Thymus (tissue), 11 donors: ENCODE results near the gene NFIB. TPM values are rescaled to one million over a fixed set of nuclear protein-coding genes. Genes with fewer than 3 reads are reported as not detected.

Experiments
- DNase-seq, 9 donors: peaks; one replicate each; pipeline ENCODE4 v3.0.0-alpha.2; 2013; ENCODE audit warnings: low spot score in 9 of 9, low read depth in 6 of 9, missing footprints in 1 of 9
- H3K27ac ChIP-seq, 2 donors: one replicate each; pipeline ENCODE4 v1.5.1; 2013; ENCODE audit warnings: control low read depth in 1 of 2, low read depth in 1 of 2, low read length in 1 of 2, mild to moderate bottlenecking in 1 of 2, moderate library complexity in 1 of 2
- H3K27me3 ChIP-seq, 2 donors: one replicate each; pipeline ENCODE4 v1.5.1; 2013; ENCODE audit warnings: low read length in 1 of 2; ENCODE audit not compliant: control insufficient read depth in 2 of 2, insufficient read depth in 1 of 2
- H3K36me3 ChIP-seq, 2 donors: one replicate each; pipeline ENCODE4 v1.5.1; 2013; ENCODE audit warnings: low read length in 1 of 2, mild to moderate bottlenecking in 1 of 2, moderate library complexity in 1 of 2; ENCODE audit not compliant: control insufficient read depth in 2 of 2, insufficient read depth in 2 of 2
- H3K4me1 ChIP-seq, 2 donors: one replicate each; pipeline ENCODE4 v1.5.1; 2013; ENCODE audit warnings: low read length in 2 of 2; ENCODE audit not compliant: control insufficient read depth in 2 of 2, insufficient read depth in 2 of 2
- H3K4me3 ChIP-seq, 2 donors: one replicate each; pipeline ENCODE4 v1.5.1; 2013; ENCODE audit warnings: low read length in 2 of 2, control low read depth in 1 of 2, mild to moderate bottlenecking in 1 of 2
- H3K9me3 ChIP-seq, 2 donors: one replicate each; pipeline ENCODE4 v1.5.1; 2013; ENCODE audit warnings: low read length in 1 of 2, mild to moderate bottlenecking in 1 of 2; ENCODE audit not compliant: control insufficient read depth in 2 of 2, insufficient read depth in 1 of 2
- WGBS: extraction: QIAGEN DNeasy Blood & Tissue Kit; methylation state at CpG from one replicate; pipeline ENCODE4 v1.1.7; 2013; 5-methylcytosine and 5-hydroxymethylcytosine counted together
- polyA plus RNA-seq: library from polyadenylated mRNA; stranded (reverse); fragments of 200-250 nt; gene quantifications from one replicate; pipeline ENCODE4 v1.2.3, GENCODE V29; 2013
- total RNA-seq: library from RNA; stranded (reverse); fragments of 120-200 nt; gene quantifications from one replicate; pipeline ENCODE4 v1.2.4, GENCODE V29; 2013
- donor health status: healthy.

The NFIB gene
- total and polyA plus RNA-seq, 2 donors: 10.3 to 12.4 TPM

DNA sequence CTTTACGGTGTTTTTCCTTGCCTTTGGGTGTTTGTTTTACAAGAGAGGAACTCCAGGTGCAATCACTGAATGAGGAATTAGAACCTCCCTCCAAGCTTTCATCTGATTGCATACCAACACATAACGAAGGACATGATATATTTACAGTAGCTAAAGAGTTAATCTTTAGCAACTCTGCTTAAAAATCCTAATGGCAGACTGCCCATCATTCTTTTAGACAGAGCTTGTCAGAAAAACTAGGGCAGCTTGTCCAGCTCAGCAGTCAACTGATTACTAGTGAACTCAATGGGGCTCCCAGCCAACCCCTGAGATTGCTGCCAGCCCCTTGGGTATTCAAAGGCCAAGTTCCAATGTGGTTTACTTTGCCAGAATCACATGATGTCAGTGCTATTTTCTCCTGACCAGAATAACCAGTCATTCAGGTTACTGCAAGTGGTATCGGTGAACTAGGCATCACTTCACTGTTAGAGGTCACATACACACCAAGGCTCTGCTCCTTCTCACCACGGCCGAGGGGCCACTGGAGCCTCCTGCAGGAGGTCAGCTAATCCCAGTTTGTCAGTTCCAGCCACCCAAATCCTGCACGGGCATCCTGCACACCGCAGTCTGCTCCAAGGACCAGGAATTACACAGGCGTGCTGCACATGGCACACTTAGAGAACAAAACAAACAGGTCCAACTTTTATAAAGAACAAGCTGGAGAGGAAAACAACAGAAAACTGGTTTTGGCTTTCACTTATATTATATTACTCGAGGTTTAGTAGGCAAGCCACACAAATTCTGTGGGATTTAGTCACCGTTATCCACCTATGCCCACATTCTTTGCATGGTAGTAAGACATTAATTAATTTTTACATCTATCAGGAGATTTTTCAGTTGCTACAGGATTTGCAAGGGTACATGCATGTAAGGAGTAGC, 62.5 kb downstream of the NFIB start:
- no peak for DNase-seq
- 86% methylated on average over 10 of the region's 10 CpGs for WGBS
- H3K9me3 ChIP-seq: no peaks in the 10 kb centered on the region
- no peak overlapping the region for H3K27ac ChIP-seq
- H3K36me3 ChIP-seq: no peaks in the 10 kb centered on the region
- peaks cover 0 to 2% of the 10 kb centered on the region in 2 donors for H3K27me3 ChIP-seq
- peaks cover 0 to 5% of the 10 kb centered on the region in 2 donors for H3K4me1 ChIP-seq
- H3K4me3 ChIP-seq: no peak overlapping the region

- H3K9me3 ChIP-seq: no peaks in the 10 kb centered on the region
- H3K4me1 ChIP-seq: peaks cover 0 to 5% of the 10 kb centered on the region in 2 donors
- H3K27me3 ChIP-seq: peaks cover 0 to 2% of the 10 kb centered on the region in 2 donors
- no peak for DNase-seq
- H3K36me3 ChIP-seq: no peaks in the 10 kb centered on the region
- no peak overlapping the region for H3K4me3 ChIP-seq
- H3K27ac ChIP-seq: no peak overlapping the region
- WGBS: 95% methylated on average over 1 of the region's 1 CpG
These were observed 63.2 kb downstream of the NFIB start for GRCh38 chr9:14250794-14251153.

- Histone ChIP-seq H3K27me3 (peaks cover 0 to 2% of the 10 kb centered on the region in 2 donors), H3K9me3 (no peaks in the 10 kb centered on the region), H3K27ac (no peak overlapping the region), H3K4me3 (no peak overlapping the region), H3K36me3 (no peaks in the 10 kb centered on the region), H3K4me1 (peaks cover 0 to 5% of the 10 kb centered on the region in 2 donors)
- no peak for DNase-seq
- WGBS: 97% methylated on average over 2 of the region's 2 CpGs
These were observed 64.4 kb downstream of the NFIB start for GRCh38 chr9:14249527-14249926.

- Histone ChIP-seq H3K4me3 (no peak overlapping the region), H3K27ac (no peak overlapping the region), H3K27me3 (peaks cover 0 to 2% of the 10 kb centered on the region in 2 donors), H3K9me3 (no peaks in the 10 kb centered on the region), H3K36me3 (no peaks in the 10 kb centered on the region), H3K4me1 (peaks cover 0 to 5% of the 10 kb centered on the region in 2 donors)
- no peak for DNase-seq
- WGBS: 94% methylated on average over 1 of the region's 1 CpG
These were observed 65.8 kb downstream of the NFIB start for GRCh38 chr9:14248149-14248548.

DNA sequence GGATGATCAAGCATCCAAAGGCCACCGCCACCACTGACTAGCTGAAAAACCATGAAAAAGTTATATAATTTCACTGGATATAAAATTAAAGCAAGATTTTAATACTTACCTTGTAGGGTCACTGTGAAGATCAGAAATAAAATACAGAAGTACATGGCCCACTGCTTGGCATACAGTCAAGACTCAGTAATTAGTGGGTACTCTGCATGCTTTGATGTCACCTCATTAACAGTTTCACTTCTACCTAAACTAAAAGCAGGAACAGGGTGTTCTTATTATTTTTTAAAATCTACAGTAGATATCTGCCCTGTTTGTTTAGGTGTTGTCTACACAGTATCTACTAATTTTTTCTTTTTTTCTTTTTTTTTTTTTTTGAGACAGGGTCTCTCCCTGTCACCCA, 66.4 kb downstream of the NFIB start:
- no peak overlapping the region for H3K4me3 ChIP-seq
- H3K27me3 ChIP-seq: peaks cover 0 to 2% of the 10 kb centered on the region in 2 donors
- H3K4me1 ChIP-seq: peaks cover 0 to 5% of the 10 kb centered on the region in 2 donors
- no peak for DNase-seq
- no peaks in the 10 kb centered on the region for H3K36me3 ChIP-seq
- 92% methylated on average over 1 of the region's 1 CpG for WGBS
- H3K27ac ChIP-seq: no peak overlapping the region
- H3K9me3 ChIP-seq: no peaks in the 10 kb centered on the region

DNA sequence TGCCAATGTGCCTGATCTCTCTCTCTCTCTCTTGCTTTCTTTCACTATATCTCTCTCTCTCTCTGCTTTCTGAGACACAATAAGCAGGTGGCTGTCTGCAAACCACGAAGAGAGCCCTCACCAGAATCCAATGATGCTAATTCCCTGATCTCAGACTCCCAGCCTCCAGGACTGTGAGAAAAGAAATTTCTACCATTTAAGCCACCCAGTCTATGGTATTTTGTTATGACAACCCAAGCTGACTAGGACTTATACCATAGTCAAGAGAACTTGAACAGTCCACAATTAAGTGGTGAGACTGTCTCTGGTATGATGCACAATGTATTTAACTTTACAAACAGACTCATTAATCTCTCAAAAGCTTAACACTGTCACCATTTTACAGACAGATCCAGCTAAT, 67.0 kb downstream of the NFIB start:
- 88% methylated on average over 1 of the region's 1 CpG for WGBS
- H3K36me3 ChIP-seq: no peaks in the 10 kb centered on the region
- peaks cover 0 to 2% of the 10 kb centered on the region in 2 donors for H3K27me3 ChIP-seq
- no peak overlapping the region for H3K27ac ChIP-seq
- H3K4me3 ChIP-seq: no peak overlapping the region
- no peak for DNase-seq
- H3K9me3 ChIP-seq: no peaks in the 10 kb centered on the region
- H3K4me1 ChIP-seq: peaks cover 0 to 5% of the 10 kb centered on the region in 2 donors

- Histone ChIP-seq H3K27ac (no peak overlapping the region), H3K27me3 (no peaks in the 10 kb centered on the region), H3K9me3 (no peaks in the 10 kb centered on the region), H3K4me1 (no peaks in the 10 kb centered on the region), H3K4me3 (no peak overlapping the region), H3K36me3 (no peaks in the 10 kb centered on the region)
- DNase-seq: no peak
- 81% methylated on average over 3 of the region's 3 CpGs for WGBS
These were observed 67.9 kb downstream of the NFIB start for GRCh38 chr9:14245901-14246525.

DNA sequence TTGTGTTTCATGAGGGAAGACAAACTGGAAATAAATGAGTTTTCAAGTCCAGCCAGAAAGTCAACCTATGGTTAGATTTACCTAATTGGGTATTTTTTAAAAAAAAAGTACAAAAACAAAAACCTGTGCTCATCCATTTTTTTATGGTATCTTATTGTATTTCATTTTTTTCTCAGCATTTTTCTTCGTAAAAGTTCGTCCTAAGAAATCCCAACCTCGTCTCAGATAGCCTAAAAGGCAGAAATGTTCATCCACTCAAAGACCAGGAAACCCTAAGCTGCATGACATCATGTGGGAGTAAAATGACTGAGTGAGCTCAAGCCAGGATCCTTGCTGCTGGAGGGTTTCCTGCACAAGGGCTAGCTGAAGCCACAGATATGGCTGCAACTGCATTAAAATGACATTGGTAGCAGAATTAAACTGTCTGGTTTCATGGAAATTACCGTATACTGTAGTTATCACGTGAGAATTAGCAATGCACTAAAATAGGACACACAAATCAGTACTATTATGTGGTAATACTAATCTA, 70.4 kb downstream of the NFIB start:
- 91% methylated on average over 5 of the region's 5 CpGs for WGBS
- Histone ChIP-seq H3K4me1 (no peaks in the 10 kb centered on the region), H3K36me3 (no peaks in the 10 kb centered on the region), H3K9me3 (no peaks in the 10 kb centered on the region), H3K27ac (no peak overlapping the region), H3K27me3 (no peaks in the 10 kb centered on the region), H3K4me3 (no peak overlapping the region)
- DNase-seq: no peak

- no peak overlapping the region for H3K27ac ChIP-seq
- H3K4me1 ChIP-seq: no peaks in the 10 kb centered on the region
- H3K36me3 ChIP-seq: no peaks in the 10 kb centered on the region
- no peaks in the 10 kb centered on the region for H3K27me3 ChIP-seq
- no peak for DNase-seq
- H3K4me3 ChIP-seq: no peak overlapping the region
- no peaks in the 10 kb centered on the region for H3K9me3 ChIP-seq
These were observed 71.7 kb downstream of the NFIB start for GRCh38 chr9:14242150-14242805.
